ENCODE measurements around the gene ABCA13. TPM values are rescaled to one million over a fixed set of nuclear protein-coding genes. Genes with fewer than 3 reads are reported as not detected.

Gene ABCA13
- total RNA-seq, 2 donors from 2014 or later = not detected

- Histone ChIP-seq H3K4me3 (no peak overlapping the region), H3K27ac (no peak overlapping the region), H3K9me3 (no peaks in the 10 kb centered on the region), H3K36me3 (no peaks in the 10 kb centered on the region), H3K27me3 (no peaks in the 10 kb centered on the region), H3K4me1 (no peaks in the 10 kb centered on the region)
- no peak for TF ChIP-seq CTCF (IDR thresholded peaks at IDR 0.05)
- DNase-seq (ENCODE audit: low spot score) = no peak
Observed at GRCh38 chr7:48637382-48637781, 466.1 kb downstream of the ABCA13 start.

GRCh38 chr7:48638041-48638440 lies 466.8 kb downstream of the ABCA13 start:
- H3K4me3 ChIP-seq = no peak overlapping the region
- H3K36me3 ChIP-seq = no peaks in the 10 kb centered on the region
- H3K27me3 ChIP-seq = no peaks in the 10 kb centered on the region
- H3K4me1 ChIP-seq = no peaks in the 10 kb centered on the region
- H3K27ac ChIP-seq = no peak overlapping the region
- no peak for TF ChIP-seq CTCF (IDR thresholded peaks at IDR 0.05)
- no peak for DNase-seq (ENCODE audit: low spot score)
- no peaks in the 10 kb centered on the region for H3K9me3 ChIP-seq

GRCh38 chr7:48643431-48644013 lies 472.3 kb downstream of the ABCA13 start:
- no peaks in the 10 kb centered on the region for H3K36me3 ChIP-seq
- no peak overlapping the region for H3K4me3 ChIP-seq
- DNase-seq (ENCODE audit: low spot score) = no peak
- no peaks in the 10 kb centered on the region for H3K27me3 ChIP-seq
- H3K4me1 ChIP-seq = no peaks in the 10 kb centered on the region
- H3K9me3 ChIP-seq = no peaks in the 10 kb centered on the region
- no peak overlapping the region for H3K27ac ChIP-seq
- no peak for TF ChIP-seq CTCF (IDR thresholded peaks at IDR 0.05)

- Histone ChIP-seq H3K27me3 (no peaks in the 10 kb centered on the region), H3K36me3 (no peaks in the 10 kb centered on the region), H3K4me3 (no peak overlapping the region), H3K4me1 (no peaks in the 10 kb centered on the region), H3K27ac (no peak overlapping the region), H3K9me3 (no peaks in the 10 kb centered on the region)
- no peak for TF ChIP-seq CTCF (IDR thresholded peaks at IDR 0.05)
- DNase-seq (ENCODE audit: low spot score) = no peak
Observed at GRCh38 chr7:48658138-48658537, 486.9 kb downstream of the ABCA13 start.

- H3K9me3 ChIP-seq = no peaks in the 10 kb centered on the region
- no peak overlapping the region for H3K27ac ChIP-seq
- no peaks in the 10 kb centered on the region for H3K27me3 ChIP-seq
- no peak overlapping the region for H3K4me3 ChIP-seq
- DNase-seq (ENCODE audit: low spot score) = no peak
- TF ChIP-seq CTCF (IDR thresholded peaks at IDR 0.05) = no peak
- no peaks in the 10 kb centered on the region for H3K36me3 ChIP-seq
- H3K4me1 ChIP-seq = no peaks in the 10 kb centered on the region
Observed at GRCh38 chr7:48660306-48660870, 489.1 kb downstream of the ABCA13 start.

- no peak overlapping the region for H3K27ac ChIP-seq
- no peaks in the 10 kb centered on the region for H3K27me3 ChIP-seq
- no peak for DNase-seq (ENCODE audit: low spot score)
- no peaks in the 10 kb centered on the region for H3K9me3 ChIP-seq
- no peaks in the 10 kb centered on the region for H3K36me3 ChIP-seq
- H3K4me3 ChIP-seq = no peak overlapping the region
- no peaks in the 10 kb centered on the region for H3K4me1 ChIP-seq
- TF ChIP-seq CTCF (IDR thresholded peaks at IDR 0.05) = no peak
Observed at GRCh38 chr7:48664241-48664640, 493.0 kb downstream of the ABCA13 start.

Measured in right atrium auricular region (tissue), 2 donors.